H1 (cell line): ENCODE measurements around the gene SHISA6. TPM values are rescaled to one million over a fixed set of nuclear protein-coding genes. Genes with fewer than 3 reads are reported as not detected.

Source experiments
- CHD2 ChIP-seq: IDR thresholded peaks from 2 replicates; pipeline ENCODE4 v1.6.1; 2012; ENCODE audit warnings: low read length, improper control_type of control experiment
- KDM4A ChIP-seq: IDR thresholded peaks from one replicate; pipeline ENCODE4 v1.7.1; 2012; ENCODE audit warnings: low read depth, mild to moderate bottlenecking, moderate library complexity, low read length, inconsistent platforms; ENCODE audit not compliant: severe bottlenecking
- polyA plus RNA-seq, 7 experiments: library from polyadenylated mRNA; depleted of rRNA in 3 of 7; stranded (reverse) in 5 of 7; unstranded in 2 of 7; fragments of >200 nt in 5 of 7; fragments of 200-250 nt in 2 of 7; gene quantifications; 1 replicate in 5 of 7; 2 replicates in 1 of 7; 4 replicates in 1 of 7; pipeline versions ENCODE4 v1.2.1 to v1.2.3, GENCODE V29; 2011 to 2013; ENCODE audit warnings: missing spikeins in 2 of 7, mixed read lengths in 2 of 7
- total RNA-seq: library from RNA; stranded (reverse); fragmentation: NEBNext Ultra II Directional; extraction: Animal tissue kit (Norgen Biotek cat#: 25700); gene quantifications from 2 replicates; pipeline ENCODE4 v1.2.1, GENCODE V29; 2021

Gene SHISA6
- total and polyA plus RNA-seq, 2 of the 8 experiments (the other 6 are each of a cell fraction or from before 2014, with no cell fraction given) = 2.9 to 4.8 TPM

- TF ChIP-seq KDM4A (peak; percentile 78), CHD2 (0 out of 2 replicates have a peak, but pooled peaks have one; percentile 40)
These were observed 357.5 kb downstream of the SHISA6 start, which contains the start of gene DNAH9 (continued) for GRCh38 chr17:11598274-11599221.
